Measurements from ENCODE around the gene GABBR2.

Gene GABBR2

DNA sequence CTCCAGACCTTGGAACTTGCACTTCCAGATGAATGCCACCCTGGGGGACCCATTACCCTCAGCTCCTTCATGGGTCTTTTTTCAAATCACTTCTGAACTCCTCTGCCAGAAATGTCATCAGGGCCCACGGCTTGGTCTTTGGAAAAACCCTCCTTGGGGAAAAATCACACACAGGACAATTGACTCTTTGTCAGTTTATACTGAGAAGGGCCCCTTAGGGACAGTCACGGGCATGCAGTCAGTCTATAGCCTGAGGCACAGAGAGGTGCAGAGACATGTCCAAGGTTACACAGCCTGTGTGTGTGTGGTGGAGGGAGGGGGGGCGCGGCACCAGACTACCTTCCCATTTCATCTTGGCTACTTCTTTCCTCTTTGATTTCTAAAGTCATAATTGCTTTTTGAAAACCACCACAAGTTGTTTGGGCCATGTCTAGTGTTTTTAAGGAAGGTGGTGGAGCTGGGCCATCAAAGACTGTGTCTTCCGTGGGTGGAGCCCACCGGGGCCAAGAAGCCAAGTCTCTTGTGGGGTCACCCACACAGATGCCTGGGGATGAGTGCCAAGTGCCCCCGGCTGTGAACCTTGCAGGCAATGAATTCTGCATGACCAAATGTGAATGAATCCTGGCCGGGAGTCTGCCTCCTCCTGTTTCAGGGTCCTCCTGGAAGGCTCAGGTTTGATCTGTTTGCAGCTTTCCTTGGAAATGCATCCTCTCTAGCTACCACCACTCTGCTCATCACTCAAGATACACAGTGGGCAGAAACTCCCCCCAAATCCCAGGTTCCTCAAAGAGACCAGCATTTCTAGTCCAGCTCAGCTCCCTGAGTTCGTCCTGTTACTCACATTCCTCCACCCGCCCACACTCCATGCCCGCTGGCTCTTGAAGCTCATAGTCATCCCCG, 253.2 kb downstream of the GABBR2 start:
- in situ Hi-C loops (cut with MboI; ENCODE audit: low sequenced_read_pairs), result no loop called here

DNA sequence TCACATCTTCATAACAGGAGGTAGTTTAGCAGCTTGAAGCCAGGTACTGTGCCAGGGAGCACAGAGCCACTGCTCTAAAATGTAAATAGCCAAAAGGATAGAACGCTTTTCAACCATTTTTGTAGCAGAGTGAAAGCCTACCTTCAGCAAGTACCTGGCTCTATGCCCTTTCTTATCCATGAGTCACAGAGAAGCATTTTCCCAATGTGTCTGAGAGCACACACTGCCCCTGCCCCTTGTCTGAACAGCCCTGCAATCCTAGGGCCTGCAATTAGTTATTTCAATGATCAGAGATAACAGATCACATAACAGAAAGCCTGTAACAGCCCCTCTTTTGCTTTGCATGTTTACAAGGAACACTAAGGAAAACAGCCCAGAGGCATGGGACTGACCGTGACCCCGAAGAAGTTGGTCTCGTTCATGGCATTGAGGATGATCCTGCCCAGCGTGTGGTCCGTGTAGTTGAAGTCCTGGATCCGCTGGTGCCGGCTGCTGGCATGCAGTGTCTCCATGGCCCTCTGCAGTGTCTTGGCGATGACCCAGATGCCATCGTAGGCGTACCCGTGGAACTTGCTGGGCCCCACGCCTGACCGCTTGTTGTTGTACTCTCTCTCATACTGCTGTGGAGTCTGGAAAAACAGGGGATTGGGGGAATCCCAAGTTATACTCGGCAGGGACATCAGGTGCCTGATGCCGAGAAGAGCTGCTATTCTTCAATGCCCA, 255.0 kb downstream of the GABBR2 start:
- in situ Hi-C loops (cut with MboI; ENCODE audit: low sequenced_read_pairs), result no loop called here

DNA sequence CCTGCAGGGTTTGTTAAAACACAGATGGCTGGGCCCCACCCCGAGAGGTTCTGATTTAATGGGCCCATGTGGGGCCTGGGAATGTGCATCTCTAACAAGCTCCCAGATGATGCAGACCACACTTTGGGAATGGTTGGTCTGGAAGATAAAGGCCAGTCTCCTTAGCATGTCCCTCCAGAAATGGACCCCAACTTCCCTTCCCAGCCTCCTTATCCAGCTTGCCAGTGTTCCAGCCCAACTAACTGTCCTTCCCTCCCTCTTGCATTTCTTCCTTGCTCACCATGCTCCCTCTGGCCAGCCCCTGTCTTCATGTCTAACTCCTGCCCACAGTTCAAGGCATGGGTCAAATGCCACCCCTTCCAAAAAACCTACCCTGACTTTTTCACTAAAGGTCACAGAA, 257.2 kb downstream of the GABBR2 start:
- in situ Hi-C loops (cut with MboI; ENCODE audit: low sequenced_read_pairs), result no loop called here

DNA sequence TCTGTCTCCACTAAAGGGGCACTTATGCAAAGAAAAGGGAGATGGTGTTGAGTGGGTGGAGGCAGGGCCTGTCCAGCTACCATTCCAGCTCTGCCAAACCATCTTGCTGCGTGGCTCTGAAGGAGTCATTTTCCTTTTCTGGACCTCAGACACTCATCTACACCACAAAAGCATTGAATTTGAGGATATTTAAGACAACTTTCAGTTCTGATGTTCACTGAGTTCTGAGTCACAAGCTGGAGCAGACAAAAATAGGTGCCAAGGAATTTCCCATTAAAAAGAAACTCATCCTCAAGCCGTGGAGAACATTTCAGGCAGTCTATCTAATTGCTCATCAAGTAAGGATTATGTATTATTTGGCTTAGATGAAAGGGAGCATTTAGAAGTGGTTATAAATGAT, 258.2 kb downstream of the GABBR2 start:
- in situ Hi-C loops (cut with MboI; ENCODE audit: low sequenced_read_pairs), result no loop called here

DNA sequence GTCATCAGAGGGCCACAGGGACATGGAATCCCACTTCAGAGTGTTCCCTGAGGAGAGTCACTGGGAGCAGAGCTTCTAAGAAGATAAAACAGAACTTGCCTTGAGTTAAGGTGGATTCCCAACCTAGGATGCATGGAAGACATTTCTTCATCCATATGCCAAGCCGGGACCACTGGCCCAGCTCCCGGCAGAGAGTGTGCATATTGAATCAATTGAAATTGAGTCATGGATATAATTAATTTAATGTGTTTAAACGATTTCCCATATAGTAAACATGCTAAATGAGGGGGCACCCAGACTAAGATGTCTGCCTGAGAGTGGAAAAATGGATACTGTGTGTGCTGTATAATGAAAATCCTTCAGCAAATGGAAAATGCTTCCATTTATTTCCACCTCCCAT, 258.9 kb downstream of the GABBR2 start:
- in situ Hi-C loops (cut with MboI; ENCODE audit: low sequenced_read_pairs), result no loop called here

DNA sequence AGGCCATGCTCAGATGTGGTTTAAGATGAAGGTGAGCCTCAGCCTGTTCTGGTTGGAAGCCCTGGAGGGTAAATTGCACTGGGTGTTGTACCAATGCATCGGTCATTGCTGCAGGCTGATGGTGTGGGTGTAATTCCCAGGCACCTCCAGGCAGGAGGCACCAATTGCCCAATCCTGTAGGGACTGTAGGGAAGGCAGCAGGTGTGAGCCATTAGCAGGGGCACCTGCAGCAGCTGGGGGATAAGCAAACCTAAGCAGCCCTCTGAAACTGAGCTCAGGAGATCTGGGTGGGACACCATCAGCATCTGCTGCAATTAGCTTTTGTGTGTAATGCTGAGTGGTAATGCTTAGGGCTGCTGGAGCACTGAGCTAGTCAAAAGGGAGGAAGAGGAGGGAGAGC, 263.2 kb downstream of the GABBR2 start:
- in situ Hi-C loops (cut with MboI; ENCODE audit: low sequenced_read_pairs), result no loop called here

DNA sequence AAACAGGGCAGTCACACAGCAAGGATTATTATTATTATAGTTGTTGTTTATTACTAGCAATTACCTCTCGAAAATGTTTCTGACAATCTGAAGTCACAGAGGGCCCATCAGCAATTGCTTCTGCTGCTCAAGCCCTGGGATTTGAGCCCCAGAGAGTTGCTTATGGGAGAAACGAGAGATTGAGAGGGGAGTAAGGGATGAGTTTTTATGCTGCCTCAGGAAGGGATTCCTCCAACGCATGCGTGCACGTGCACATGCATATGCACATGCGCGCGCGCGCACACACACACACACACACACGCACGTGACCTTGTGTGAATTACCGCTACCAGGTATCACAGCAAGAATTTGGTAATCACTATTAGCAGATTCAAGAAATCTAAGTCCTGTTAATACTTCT, 264.1 kb downstream of the GABBR2 start:
- in situ Hi-C loops (cut with MboI; ENCODE audit: low sequenced_read_pairs), result no loop called here

DNA sequence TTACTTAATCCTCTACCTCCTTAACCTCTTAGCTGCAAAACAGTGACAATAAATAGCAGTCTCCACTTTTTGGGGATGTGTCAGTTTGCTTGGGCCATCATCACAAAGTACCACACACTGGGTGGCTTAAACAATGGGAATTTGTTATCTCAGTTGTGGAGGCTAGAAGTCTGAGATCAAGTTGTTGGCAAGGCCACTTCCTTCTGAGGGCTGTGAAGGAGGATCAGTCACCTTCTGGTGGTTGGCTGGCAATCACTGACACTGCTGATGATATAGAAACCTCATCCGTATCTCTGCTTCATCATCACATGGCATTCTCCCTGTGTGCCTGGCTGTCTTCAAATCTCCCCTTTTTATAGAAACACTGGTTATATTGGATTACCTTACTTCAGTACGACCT, 266.2 kb downstream of the GABBR2 start:
- in situ Hi-C loops (cut with MboI; ENCODE audit: low sequenced_read_pairs), result no loop called here

DNA sequence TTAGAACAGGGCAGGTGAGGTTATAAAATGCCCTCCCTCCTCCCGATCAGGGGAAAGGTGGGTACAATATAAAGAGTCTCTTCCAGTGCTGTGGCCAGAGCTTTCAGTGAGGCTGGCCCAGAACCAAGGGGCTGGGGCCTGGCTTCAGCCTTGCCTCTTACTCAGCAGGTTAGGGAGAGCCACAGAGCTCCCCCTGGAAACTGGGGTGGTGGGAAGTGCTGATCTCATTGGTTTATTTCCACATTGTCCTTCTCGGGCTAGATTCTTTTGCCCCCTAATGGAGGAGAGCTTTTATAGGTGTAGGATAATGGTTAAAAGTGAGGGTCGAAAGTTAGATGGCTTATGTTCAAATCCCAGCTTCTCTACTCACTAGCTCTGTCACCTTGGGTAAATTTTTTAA, 266.6 kb downstream of the GABBR2 start:
- in situ Hi-C loops (cut with MboI; ENCODE audit: low sequenced_read_pairs), result no loop called here

DNA sequence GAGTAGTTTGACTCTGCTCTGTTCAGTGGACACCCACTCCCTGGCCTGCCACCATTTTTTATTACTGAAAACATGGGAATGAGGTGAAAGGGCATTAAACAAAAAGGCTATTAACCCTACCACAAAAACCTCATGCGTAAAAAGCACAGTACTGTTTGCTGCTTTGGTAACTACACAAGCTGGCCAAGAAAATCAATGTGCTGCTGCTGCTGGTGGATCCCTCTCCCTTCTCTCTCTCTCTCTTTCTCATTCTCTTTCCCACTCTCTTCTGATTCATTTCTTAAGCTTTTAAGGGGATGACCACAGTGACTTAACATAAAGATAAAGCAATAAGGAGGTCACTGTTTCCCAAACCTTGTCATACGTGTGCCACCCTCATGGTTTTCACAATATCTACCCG, 270.1 kb downstream of the GABBR2 start:
- in situ Hi-C loops (cut with MboI; ENCODE audit: low sequenced_read_pairs), result no loop called here

DNA sequence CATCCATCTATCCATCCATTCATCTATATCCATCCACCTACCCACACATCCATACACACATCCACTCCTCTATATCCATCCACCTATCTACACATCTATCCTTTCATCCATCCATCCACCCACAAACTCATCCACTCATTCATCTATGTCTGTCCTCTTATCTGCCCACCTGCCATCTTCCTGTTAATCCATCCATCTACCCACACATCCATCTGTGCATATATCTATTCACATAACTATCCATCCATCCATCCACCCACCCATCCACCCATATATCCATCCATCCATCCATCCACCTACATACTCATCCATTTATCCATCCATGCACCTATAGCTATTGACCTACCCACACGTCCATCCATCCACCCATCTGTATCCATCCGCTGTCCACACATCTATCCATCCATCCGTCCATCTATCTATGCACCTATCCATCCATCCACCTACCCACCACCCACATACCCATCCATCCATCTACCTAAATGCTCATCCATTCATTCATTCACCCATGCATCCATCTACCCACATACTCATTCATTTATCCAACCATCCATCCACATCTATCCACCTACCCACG, 271.2 kb downstream of the GABBR2 start:
- in situ Hi-C loops (cut with MboI; ENCODE audit: low sequenced_read_pairs), result no loop called here

DNA sequence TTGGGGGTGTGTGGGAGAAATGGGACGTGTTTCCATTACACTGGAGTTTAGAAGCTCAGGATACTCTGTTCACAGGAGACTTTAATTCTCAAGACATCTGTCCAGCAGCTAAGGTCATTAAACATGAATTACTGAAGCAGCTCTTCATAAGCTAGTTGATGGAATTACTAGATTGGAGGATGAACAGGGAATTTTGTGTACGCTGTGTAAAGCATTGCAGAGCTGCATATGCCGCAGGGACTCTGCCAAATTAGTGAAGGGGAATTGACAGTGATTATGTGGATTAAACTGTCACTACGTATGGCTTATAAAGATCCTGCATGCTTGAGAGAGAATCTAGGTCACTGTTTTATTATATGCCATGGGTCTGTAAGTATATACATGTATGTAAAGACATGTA, 275.8 kb downstream of the GABBR2 start:
- in situ Hi-C loops (cut with MboI; ENCODE audit: low sequenced_read_pairs), result no loop called here

DNA sequence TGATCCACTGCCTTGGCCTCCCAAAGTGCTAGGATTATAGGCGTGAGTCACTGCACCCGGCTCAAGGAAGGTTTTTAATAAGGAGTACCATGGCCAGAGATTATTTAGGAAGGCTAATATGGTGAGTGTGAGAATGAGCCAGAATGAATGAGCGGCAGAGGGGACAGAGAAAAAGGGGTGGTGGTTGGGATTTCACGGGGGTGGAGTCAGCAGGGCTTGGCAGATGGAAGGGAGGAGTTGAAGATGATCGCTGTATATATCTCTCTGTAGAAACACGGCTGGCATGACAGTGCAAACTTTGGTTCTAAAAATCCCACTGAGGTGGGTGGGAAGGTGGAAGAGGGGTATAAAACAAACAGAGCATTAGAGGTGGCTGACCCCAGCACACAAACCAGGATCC, 276.6 kb downstream of the GABBR2 start:
- in situ Hi-C loops (cut with MboI; ENCODE audit: low sequenced_read_pairs), result no loop called here

DNA sequence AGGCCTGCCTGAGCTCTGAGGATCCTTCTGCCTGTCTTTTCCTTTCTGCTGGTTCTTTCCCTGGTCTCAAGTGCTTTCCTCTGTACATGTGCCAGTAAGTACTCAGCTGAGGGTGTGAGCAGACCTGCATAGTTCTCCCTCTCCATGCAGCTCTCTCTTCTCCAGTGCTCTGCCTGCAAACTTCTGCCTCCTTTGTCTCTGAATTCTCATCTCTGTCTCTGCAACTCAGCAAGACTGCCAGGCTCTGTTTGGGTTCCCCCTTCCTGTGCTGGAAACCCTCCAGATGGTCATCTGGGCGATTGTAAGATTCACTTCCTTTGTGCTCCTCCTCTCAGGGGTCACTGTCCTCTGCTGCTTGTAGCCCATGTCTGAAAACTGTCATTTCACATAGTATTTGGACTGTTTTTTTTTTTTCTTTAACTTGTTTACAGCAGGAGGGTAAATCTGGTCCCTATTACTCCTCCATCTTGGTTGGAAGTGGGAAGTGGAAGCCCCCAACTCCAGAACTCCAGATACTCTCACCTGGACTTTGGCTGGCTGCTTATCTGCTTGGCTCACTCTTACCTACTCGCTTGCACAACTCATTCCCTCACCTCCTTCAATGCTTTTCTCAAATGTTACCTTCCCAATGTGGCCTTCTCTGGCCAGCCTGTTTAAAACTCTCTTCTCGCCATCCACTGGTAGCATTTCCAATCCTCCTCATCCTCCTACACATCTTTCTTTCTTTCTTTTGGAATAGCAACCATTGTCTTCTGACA, 278.0 kb downstream of the GABBR2 start:
- in situ Hi-C loops (cut with MboI; ENCODE audit: low sequenced_read_pairs), result no loop called here

DNA sequence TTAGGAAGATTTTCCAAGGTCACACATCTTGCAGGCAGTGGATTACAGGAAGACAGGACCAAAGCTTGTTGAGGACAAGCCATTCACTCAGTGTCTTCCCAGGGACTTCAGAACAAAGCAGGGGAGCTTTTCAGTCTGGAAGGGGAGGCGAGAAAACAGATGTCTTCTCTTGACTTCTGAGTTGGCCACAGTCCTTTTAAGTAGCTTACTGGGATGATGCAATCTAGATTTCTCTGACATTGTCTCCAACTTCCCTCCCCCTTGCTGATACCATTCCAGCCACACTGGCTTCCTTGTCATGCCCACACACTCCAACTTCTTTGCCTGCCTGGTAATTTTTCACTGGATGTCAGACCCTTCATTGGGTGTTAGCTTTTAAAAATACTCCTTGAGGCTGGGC, 279.1 kb downstream of the GABBR2 start:
- in situ Hi-C loops (cut with MboI; ENCODE audit: low sequenced_read_pairs), result no loop called here

DNA sequence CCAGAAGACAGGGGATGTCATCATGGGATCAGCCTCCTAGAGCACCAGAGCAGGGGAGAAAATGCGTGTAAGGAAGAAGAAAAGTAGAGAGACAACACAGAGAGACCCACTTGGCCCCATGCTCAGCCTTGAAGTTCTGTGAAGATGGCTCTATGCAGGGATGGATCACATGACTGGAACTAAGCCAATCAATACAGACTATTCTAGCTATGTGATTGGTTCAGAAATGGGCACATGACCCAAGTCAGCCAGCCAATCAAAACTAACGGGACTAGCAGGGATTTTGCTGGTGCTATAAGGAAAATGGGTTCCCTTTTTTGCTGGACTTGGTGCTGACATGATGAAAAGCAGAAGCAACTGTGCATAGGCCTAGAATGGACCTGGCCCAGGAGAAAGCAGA, 280.3 kb downstream of the GABBR2 start:
- in situ Hi-C loops (cut with MboI; ENCODE audit: low sequenced_read_pairs), result no loop called here

DNA sequence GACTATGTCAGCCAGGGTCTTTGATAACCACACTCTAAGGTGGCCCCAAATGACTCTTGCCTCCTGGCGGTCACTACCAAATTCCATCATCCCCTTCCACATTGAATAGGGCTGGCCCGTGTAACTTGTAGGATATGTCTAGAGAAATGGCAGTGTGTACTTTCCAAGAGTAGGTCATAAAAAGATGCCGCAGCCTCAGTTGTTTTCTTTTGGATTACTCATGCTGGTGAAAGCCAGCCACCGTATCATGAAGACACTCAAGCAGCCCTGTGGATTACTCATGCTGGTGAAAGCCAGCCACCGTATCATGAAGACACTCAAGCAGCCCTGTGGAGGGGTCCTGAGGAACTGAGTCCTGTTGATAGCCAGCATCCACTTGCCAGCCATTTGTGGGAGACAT, 281.2 kb downstream of the GABBR2 start:
- in situ Hi-C loops (cut with MboI; ENCODE audit: low sequenced_read_pairs), result no loop called here

DNA sequence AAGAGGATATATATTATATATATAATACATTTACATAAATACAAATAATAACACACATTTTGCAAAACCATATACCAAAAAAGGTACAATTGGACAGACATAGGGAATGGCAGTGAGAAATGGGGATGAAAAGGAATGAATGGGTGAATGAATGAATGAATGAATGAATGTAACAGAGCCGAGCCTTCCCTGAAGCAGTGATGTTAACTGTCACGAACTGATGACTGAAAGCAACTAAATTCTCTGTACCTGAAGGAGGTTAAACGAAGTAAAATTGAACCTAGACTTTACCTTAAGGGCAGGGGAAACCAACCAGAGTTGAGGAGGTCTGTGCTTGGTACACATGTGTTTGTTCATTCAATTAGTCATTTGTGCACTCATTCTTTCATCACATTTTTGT, 283.7 kb downstream of the GABBR2 start:
- in situ Hi-C loops (cut with MboI; ENCODE audit: low sequenced_read_pairs), result no loop called here

DNA sequence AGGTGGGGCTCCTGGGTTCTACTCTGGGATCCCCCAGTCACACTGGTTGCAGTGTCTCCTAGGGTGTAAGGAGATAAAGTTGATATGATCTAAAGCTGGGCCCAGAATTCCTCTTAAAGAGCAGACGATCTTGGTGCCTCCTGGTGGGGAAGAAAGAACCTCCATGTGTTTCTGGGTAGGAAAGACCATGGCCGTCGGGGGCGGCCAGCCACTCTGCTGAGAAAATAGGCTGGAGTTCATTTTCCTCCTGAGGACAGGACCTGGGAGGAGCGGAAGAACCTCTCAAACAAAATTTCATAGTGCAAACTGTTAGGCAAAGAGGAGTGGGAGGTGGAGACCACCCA, 289.5 kb downstream of the GABBR2 start:
- in situ Hi-C loops (cut with MboI; ENCODE audit: low sequenced_read_pairs), result no loop called here

DNA sequence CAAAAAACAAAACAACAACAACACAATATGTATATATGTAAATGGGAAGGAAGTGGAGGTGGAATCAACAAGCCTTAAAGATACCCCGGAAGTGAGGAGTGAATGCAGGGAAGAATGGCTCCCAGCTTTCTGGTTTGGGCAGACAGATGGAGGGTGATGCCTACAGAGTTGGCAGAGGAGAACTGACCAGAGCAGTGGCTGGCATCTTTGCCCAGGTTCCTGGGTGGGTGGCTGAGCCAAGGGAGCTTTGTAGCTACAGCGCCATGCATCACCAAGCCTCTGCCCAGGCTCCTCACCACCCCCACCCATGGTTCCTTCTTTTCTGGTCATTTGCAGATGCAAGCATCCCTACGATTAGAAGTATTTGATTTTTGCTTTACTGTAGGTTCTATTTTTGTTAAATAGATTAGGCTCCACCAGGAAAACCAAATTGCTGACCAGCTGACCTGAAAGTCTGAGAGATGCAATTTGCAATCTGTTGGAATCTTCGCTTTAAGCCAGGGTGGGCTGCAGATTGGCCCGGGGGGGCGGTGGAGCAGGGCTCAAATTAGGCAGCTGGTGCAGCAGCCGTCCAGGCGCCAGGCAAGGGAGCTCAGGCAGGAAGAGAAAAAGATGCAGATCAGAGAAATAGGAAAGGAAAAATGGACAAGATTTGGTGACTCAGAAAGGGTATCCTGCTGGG, 290.0 kb downstream of the GABBR2 start:
- in situ Hi-C loops (cut with MboI; ENCODE audit: low sequenced_read_pairs), result no loop called here
